HCT116 (cell line): ENCODE data around the gene CNPY1. TPM values are rescaled to one million over a fixed set of nuclear protein-coding genes. Genes with fewer than 3 reads are reported as not detected.

ENCODE experiments used
- ATAC-seq: fragments of 200-7000 bp; cut with Tn5 transposase; 2 replicates; pipeline ENCODE4 v1.9.1; 2020; ENCODE audit warnings: mild to moderate bottlenecking, moderate library complexity
- BruUV-seq: library from RNA; stranded (reverse); fragments of 400-500 nt; replicated peaks from 2 replicates; lab custom pipeline; 2021; lab: Mats Ljungman, UMichigan
- CTCF ChIA-PET: fragments of 300-600 bp; sonication (Branson Sonifier 250); formaldehyde crosslinking; loops from one replicate; lab custom pipeline; 2021; ENCODE audit warnings: antibody characterized with exemption; lab: Charles Lee
- POLR2A ChIA-PET: fragments of 300-600, 350-600 bp; sonication (Branson Sonifier 250); formaldehyde crosslinking; loops from one replicate; lab custom pipeline; 2021; ENCODE audit warnings: antibody characterized with exemption; lab: Charles Lee
- RAD21 ChIA-PET, 2 experiments: fragments of 300-600 bp; sonication (Branson Sonifier 250); formaldehyde crosslinking; loops; one replicate each; lab custom pipeline; 2023; ENCODE audit warnings: low total read pairs in 2 of 2; ENCODE audit not compliant: uncharacterized antibody in 2 of 2, unreplicated experiment in 2 of 2, low non-redundant PET in 1 of 2; lab: Charles Lee
- DNase-seq: peaks from one replicate; pipeline ENCODE4 v3.0.0-alpha.2; 2010; ENCODE audit warnings: low read depth, low spot score
- H2AFZ ChIP-seq: fragments of 200-600 bp; shearing (Covaris generic), sonication (generic); 2 replicates; pipeline ENCODE4 v1.6.1; 2017; ENCODE audit warnings: low read depth, mixed run types, mixed read lengths, antibody characterized with exemption, low read length; ENCODE audit not compliant: poor library complexity, severe bottlenecking
- H3K27ac ChIP-seq: 2 replicates; pipeline ENCODE4 v1.5.1; 2012; ENCODE audit warnings: low read depth, low read length
- H3K27me3 ChIP-seq: fragments of 200-600 bp; sonication (generic); 2 replicates; pipeline ENCODE4 v1.6.1; 2016; ENCODE audit warnings: mixed run types, low read length, mixed read lengths; ENCODE audit not compliant: insufficient read depth
- H3K36me3 ChIP-seq, 2 experiments: fragments of 200-500 bp in 1 of 2; fragments of 200-600 bp in 1 of 2; sonication (Bioruptor generic) in 1 of 2; sonication (generic) in 1 of 2; 2 replicates each; pipeline versions ENCODE4 v1.5.1 to v1.6.1; 2014 to 2016; ENCODE audit warnings: low read length in 2 of 2, inconsistent platforms in 1 of 2, mixed read lengths in 1 of 2, mixed run types in 1 of 2; ENCODE audit not compliant: insufficient read depth in 2 of 2, control insufficient read depth in 1 of 2
- H3K4me1 ChIP-seq, 2 experiments: fragments of 200-600 bp in 1 of 2; sonication (generic) in 1 of 2; 2 replicates each; pipeline versions ENCODE4 v1.5.1 to v1.6.1; 2012 to 2017; ENCODE audit warnings: low read length in 2 of 2, inconsistent platforms in 1 of 2, mild to moderate bottlenecking in 1 of 2, mixed read lengths in 1 of 2, mixed run types in 1 of 2, moderate library complexity in 1 of 2; ENCODE audit not compliant: insufficient read depth in 2 of 2, control insufficient read depth in 1 of 2
- H3K4me2 ChIP-seq: fragments of 200-600 bp; sonication (generic); 2 replicates; pipeline ENCODE4 v1.6.1; 2017; ENCODE audit warnings: mixed run types, low read length, mixed read lengths
- H3K4me3 ChIP-seq, 2 experiments: fragments of 200-600 bp in 1 of 2; sonication (generic) in 1 of 2; replicated peaks in 1 of 2; 2 replicates each; pipeline ENCODE4 v1.5.1; 2011 to 2016; ENCODE audit warnings: low read length in 2 of 2, control low read depth in 1 of 2, low read depth in 1 of 2, mild to moderate bottlenecking in 1 of 2, mixed read lengths in 1 of 2, mixed run types in 1 of 2
- H3K79me2 ChIP-seq: fragments of 200-600 bp; sonication (generic); 2 replicates; pipeline ENCODE4 v1.6.1; 2017; ENCODE audit warnings: mild to moderate bottlenecking, mixed run types, low read length, moderate library complexity, mixed read lengths; ENCODE audit not compliant: insufficient read depth
- H3K9ac ChIP-seq: fragments of 200-600 bp; sonication (generic); 2 replicates; pipeline ENCODE4 v1.6.1; 2016; ENCODE audit warnings: low read length, mixed read lengths
- H3K9me2 ChIP-seq: fragments of 200-600 bp; sonication (generic), shearing (Covaris generic); 2 replicates; pipeline ENCODE4 v1.6.1; 2017; ENCODE audit warnings: mixed run types, mild to moderate bottlenecking, moderate library complexity; ENCODE audit not compliant: insufficient read depth
- H3K9me3 ChIP-seq, 2 experiments: fragments of 200-500 bp in 1 of 2; fragments of 200-600 bp in 1 of 2; sonication (Bioruptor generic) in 1 of 2; sonication (generic) in 1 of 2; 2 replicates each; pipeline ENCODE4 v1.6.1; 2014 to 2017; ENCODE audit warnings: low read length in 2 of 2, mixed read lengths in 2 of 2, inconsistent platforms in 1 of 2, low read depth in 1 of 2, mild to moderate bottlenecking in 1 of 2, mixed run types in 1 of 2, moderate library complexity in 1 of 2; ENCODE audit not compliant: control insufficient read depth in 1 of 2, insufficient read depth in 1 of 2
- H4K20me1 ChIP-seq: fragments of 200-600 bp; sonication (generic), shearing (Covaris generic); 2 replicates; pipeline ENCODE4 v1.6.1; 2017; ENCODE audit warnings: mixed run types, mild to moderate bottlenecking, moderate library complexity; ENCODE audit not compliant: insufficient read depth
- EGR1 ChIP-seq: IDR thresholded peaks from 2 replicates; pipeline ENCODE4 v1.6.1; 2012; ENCODE audit warnings: low read depth
- ELF1 ChIP-seq: IDR thresholded peaks from 2 replicates; pipeline ENCODE4 v1.6.1; 2012; ENCODE audit warnings: low read depth, borderline replicate concordance
- EZH2 ChIP-seq: fragments of 200-600 bp; sonication (generic); IDR thresholded peaks from 2 replicates; pipeline ENCODE4 v1.6.1; 2017; ENCODE audit warnings: antibody characterized with exemption, mixed run types
- EZH2phosphoT487 ChIP-seq: fragments of 200-600 bp; IDR thresholded peaks from 2 replicates; pipeline ENCODE4 v1.6.1; 2018; ENCODE audit warnings: antibody characterized with exemption, borderline replicate concordance
- JUND ChIP-seq: IDR thresholded peaks from 2 replicates; pipeline ENCODE4 v1.6.1; 2012
- MAX ChIP-seq: IDR thresholded peaks from 2 replicates; pipeline ENCODE4 v1.6.1; 2012
- POLR2AphosphoS5 ChIP-seq: IDR thresholded peaks from 2 replicates; pipeline ENCODE4 v1.6.1; 2011; ENCODE audit warnings: mild to moderate bottlenecking, low read depth, low read length, moderate library complexity
- RAD21 ChIP-seq: IDR thresholded peaks from 2 replicates; pipeline ENCODE4 v1.6.1; 2012; ENCODE audit warnings: low read depth, mild to moderate bottlenecking
- REST ChIP-seq: IDR thresholded peaks from 2 replicates; pipeline ENCODE4 v1.6.1; 2012; ENCODE audit warnings: low read depth
- SP1 ChIP-seq: IDR thresholded peaks from 2 replicates; pipeline ENCODE4 v1.6.1; 2012; ENCODE audit warnings: low read depth
- intact Hi-C: fragments of 100-400 bp; cut with micrococcal nuclease; formaldehyde crosslinking; loops from 2 replicates; pipeline ENCODE4 v1.10.0; 2022
- total RNA-seq: library from RNA; stranded (reverse); gene quantifications from one replicate; pipeline ENCODE4 v1.2.1, GENCODE V29; 2021; ENCODE audit not compliant: unreplicated experiment

CNPY1 gene
- total RNA-seq, 1 experiment from 2014 or later = not detected

GRCh38 chr7:155568333-155568660, 21.9 kb upstream of the CNPY1 start:
- Histone ChIP-seq H3K4me2 (no peak overlapping the region), H3K27ac (no peak overlapping the region), H3K4me3 (no peak overlapping the region)
- ATAC-seq = no peak
- CTCF ChIA-PET = interaction anchor here (1.0 kb wide), 1 partner anchor 30 kb away, joined by 4 read pairs; no protein-coding TSS in a partner anchor
- no peak for TF ChIP-seq EGR1
- TF ChIP-seq EZH2 = no peak
- TF ChIP-seq ELF1 = no peak
- TF ChIP-seq, all 23 proteins: peak for 0
- Histone ChIP-seq H2AFZ (no peak overlapping the region), H4K20me1 (no peaks in the 10 kb centered on the region), H3K27me3 (no peaks in the 10 kb centered on the region), H3K9me2 (no peaks in the 10 kb centered on the region), H3K9me3 (no peaks in the 10 kb centered on the region), H3K79me2 (no peaks in the 10 kb centered on the region), H3K36me3 (no peaks in the 10 kb centered on the region), H3K4me1 (no peaks in the 10 kb centered on the region), H3K9ac (no peak overlapping the region)
- no peak for DNase-seq
- POLR2A ChIA-PET = no interaction called here
- RAD21 ChIA-PET = no interaction called here
- BruUV-seq = no TSS peak
- intact Hi-C loops = no loop called here

GRCh38 chr7:155567646-155568332, 21.4 kb upstream of the CNPY1 start:
- H3K79me2 ChIP-seq = no peaks in the 10 kb centered on the region
- ChIA-PET CTCF (interaction anchor here (1.0 kb wide), 1 partner anchor 31 kb away, joined by 4 read pairs; no protein-coding TSS in a partner anchor), RAD21 (no interaction called here), POLR2A (no interaction called here)
- no peak overlapping the region for H2AFZ ChIP-seq
- H3K9me2 ChIP-seq = no peaks in the 10 kb centered on the region
- H4K20me1 ChIP-seq = no peaks in the 10 kb centered on the region
- H3K9me3 ChIP-seq = no peaks in the 10 kb centered on the region
- DNase-seq (no peak), ATAC-seq (no peak)
- no TSS peak for BruUV-seq
- H3K27ac ChIP-seq = no peak overlapping the region
- H3K4me2 ChIP-seq = no peak overlapping the region
- intact Hi-C loops = no loop called here
- H3K36me3 ChIP-seq = no peaks in the 10 kb centered on the region
- no peaks in the 10 kb centered on the region for H3K4me1 ChIP-seq
- H3K9ac ChIP-seq = no peak overlapping the region
- TF ChIP-seq EZH2phosphoT487 (no peak), ELF1 (no peak), EZH2 (no peak), SP1 (no peak), REST (no peak), POLR2AphosphoS5 (no peak), EGR1 (no peak), MAX (no peak), RAD21 (no peak), JUND (no peak)
- TF ChIP-seq, all 23 proteins: peak for 0
- Histone ChIP-seq H3K4me3 (no peak overlapping the region), H3K27me3 (no peaks in the 10 kb centered on the region)
